Neural progenitor cell (in vitro differentiated cells): ENCODE data around the gene MVB12B. TPM values are rescaled to one million over a fixed set of nuclear protein-coding genes. Genes with fewer than 3 reads are reported as not detected.

Source experiments
- DNase-seq: peaks from one replicate; pipeline ENCODE4 v3.0.0-alpha.2; 2016; ENCODE audit warnings: low spot score
- H2AFZ ChIP-seq: fragments of 200-600 bp; sonication (generic); replicated peaks from 2 replicates; pipeline ENCODE4 v1.6.1; 2016; ENCODE audit warnings: antibody characterized with exemption
- H3F3A ChIP-seq: fragments of 200-600 bp; sonication (generic); 2 replicates; pipeline ENCODE4 v1.6.1; 2016; ENCODE audit warnings: antibody characterized with exemption, low read depth
- H3K27ac ChIP-seq: fragments of 200-600 bp; sonication (generic); 2 replicates; pipeline ENCODE4 v1.5.1; 2016; ENCODE audit warnings: mild to moderate bottlenecking
- H3K27me3 ChIP-seq: fragments of 200-600 bp; sonication (generic); 2 replicates; pipeline ENCODE4 v1.6.1; 2016; ENCODE audit warnings: mild to moderate bottlenecking, moderate library complexity
- H3K36me3 ChIP-seq: fragments of 200-600 bp; sonication (generic); 2 replicates; pipeline ENCODE4 v1.5.1; 2016
- H3K4me1 ChIP-seq: fragments of 200-600 bp; sonication (generic); 2 replicates; pipeline ENCODE4 v1.6.1; 2016; ENCODE audit warnings: mixed run types
- H3K4me2 ChIP-seq: fragments of 200-600 bp; sonication (generic); 2 replicates; pipeline ENCODE4 v1.6.1; 2016
- H3K4me3 ChIP-seq: fragments of 200-600 bp; sonication (generic); 2 replicates; pipeline ENCODE4 v1.5.1; 2016
- H3K79me2 ChIP-seq: fragments of 200-600 bp; sonication (generic); 2 replicates; pipeline ENCODE4 v1.6.1; 2016; ENCODE audit warnings: low read depth
- H3K9ac ChIP-seq: fragments of 200-600 bp; sonication (generic); 2 replicates; pipeline ENCODE4 v1.6.1; 2016
- H3K9me3 ChIP-seq: fragments of 200-600 bp; sonication (generic); 2 replicates; pipeline ENCODE4 v1.5.1; 2016; ENCODE audit warnings: low read depth
- H4K20me1 ChIP-seq: fragments of 200-600 bp; sonication (generic); 2 replicates; pipeline ENCODE4 v1.6.1; 2016; ENCODE audit warnings: low read depth
- H3K27ac Mint-ChIP-seq: 3 replicates; pipeline ENCODE4 v1.8.0; 2021; ENCODE audit warnings: mixed read lengths
- H3K27me3 Mint-ChIP-seq: 2 replicates; pipeline ENCODE4 v1.8.0; 2022; ENCODE audit warnings: low read depth, mild to moderate bottlenecking, inconsistent platforms, moderate library complexity, mixed read lengths; ENCODE audit not compliant: insufficient read depth
- H3K36me3 Mint-ChIP-seq: 3 replicates; pipeline ENCODE4 v1.8.0; 2021; ENCODE audit warnings: mixed read lengths
- H3K4me1 Mint-ChIP-seq: 3 replicates; pipeline ENCODE4 v1.8.0; 2021; ENCODE audit warnings: mixed read lengths
- H3K4me3 Mint-ChIP-seq: 3 replicates; pipeline ENCODE4 v1.8.0; 2021; ENCODE audit warnings: mild to moderate bottlenecking, moderate library complexity, mixed read lengths
- H3K9me3 Mint-ChIP-seq: 3 replicates; pipeline ENCODE4 v1.8.0; 2020; ENCODE audit warnings: mixed read lengths
- EZH2 ChIP-seq: fragments of 200-600 bp; sonication (generic); IDR thresholded peaks from 2 replicates; pipeline ENCODE4 v1.6.1; 2017; ENCODE audit warnings: antibody characterized with exemption, mild to moderate bottlenecking, moderate library complexity
- EZH2phosphoT487 ChIP-seq: fragments of 200-600 bp; sonication (generic); IDR thresholded peaks from 2 replicates; pipeline ENCODE4 v1.6.1; 2017; ENCODE audit warnings: antibody characterized with exemption
- total RNA-seq: library from RNA; depleted of rRNA; stranded (reverse); fragments of >200 nt; gene quantifications from 2 replicates; pipeline ENCODE4 v1.2.3, GENCODE V29; 2015; ENCODE audit warnings: low replicate concordance
- TF ChIP-seq, protein P1 (sequence below): fragments of 200-600 bp; sonication (generic); IDR thresholded peaks from 2 replicates; pipeline ENCODE4 v1.5.1; 2017; ENCODE audit warnings: antibody characterized with exemption, mild to moderate bottlenecking

MVB12B gene
- total RNA-seq, 1 donor from 2014 or later: 16.1 TPM

DNA sequence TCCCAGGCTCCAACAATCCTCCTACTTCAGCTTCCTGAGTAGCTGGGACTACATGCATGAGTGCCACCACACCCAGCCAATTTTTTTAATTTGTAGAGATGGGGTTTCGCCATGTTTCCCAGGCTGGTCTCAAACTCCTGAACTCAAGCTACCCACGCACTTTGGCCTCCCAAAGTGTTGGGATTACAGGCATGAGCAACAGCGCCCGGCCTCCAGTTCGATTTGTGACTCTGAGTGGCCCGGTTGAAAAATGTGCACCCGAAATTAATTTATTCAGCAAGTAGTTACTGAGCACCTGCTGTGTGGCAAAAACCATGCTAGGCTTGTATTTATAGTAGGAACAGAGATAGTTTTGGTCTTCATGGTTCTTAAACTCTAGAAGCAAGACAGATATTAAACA, 58.3 kb downstream of the MVB12B start:
- no peak overlapping the region for H3K4me2 ChIP-seq
- H3K9ac ChIP-seq: no peak overlapping the region
- peaks cover 4% of the 10 kb centered on the region for H3F3A ChIP-seq
- Mint-ChIP-seq H3K27me3 (no peaks in the 10 kb centered on the region), H3K4me3 (no peak overlapping the region), H3K4me1 (peaks cover 17% of the 10 kb centered on the region), H3K27ac (no peak overlapping the region), H3K9me3 (no peaks in the 10 kb centered on the region), H3K36me3 (peaks cover 34% of the 10 kb centered on the region)
- peaks cover 7% of the 10 kb centered on the region for H3K4me1 ChIP-seq
- H2AFZ ChIP-seq: no peak overlapping the region
- H3K4me3 ChIP-seq: no peak overlapping the region
- peaks cover 5% of the 10 kb centered on the region for H4K20me1 ChIP-seq
- no peak for TF ChIP-seq EZH2
- no peak for TF ChIP-seq EZH2phosphoT487
- TF ChIP-seq, protein P1, sequence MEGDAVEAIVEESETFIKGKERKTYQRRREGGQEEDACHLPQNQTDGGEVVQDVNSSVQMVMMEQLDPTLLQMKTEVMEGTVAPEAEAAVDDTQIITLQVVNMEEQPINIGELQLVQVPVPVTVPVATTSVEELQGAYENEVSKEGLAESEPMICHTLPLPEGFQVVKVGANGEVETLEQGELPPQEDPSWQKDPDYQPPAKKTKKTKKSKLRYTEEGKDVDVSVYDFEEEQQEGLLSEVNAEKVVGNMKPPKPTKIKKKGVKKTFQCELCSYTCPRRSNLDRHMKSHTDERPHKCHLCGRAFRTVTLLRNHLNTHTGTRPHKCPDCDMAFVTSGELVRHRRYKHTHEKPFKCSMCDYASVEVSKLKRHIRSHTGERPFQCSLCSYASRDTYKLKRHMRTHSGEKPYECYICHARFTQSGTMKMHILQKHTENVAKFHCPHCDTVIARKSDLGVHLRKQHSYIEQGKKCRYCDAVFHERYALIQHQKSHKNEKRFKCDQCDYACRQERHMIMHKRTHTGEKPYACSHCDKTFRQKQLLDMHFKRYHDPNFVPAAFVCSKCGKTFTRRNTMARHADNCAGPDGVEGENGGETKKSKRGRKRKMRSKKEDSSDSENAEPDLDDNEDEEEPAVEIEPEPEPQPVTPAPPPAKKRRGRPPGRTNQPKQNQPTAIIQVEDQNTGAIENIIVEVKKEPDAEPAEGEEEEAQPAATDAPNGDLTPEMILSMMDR: no peak
- no peak overlapping the region for H3K27ac ChIP-seq
- no peaks in the 10 kb centered on the region for H3K27me3 ChIP-seq
- H3K9me3 ChIP-seq: no peaks in the 10 kb centered on the region
- no peaks in the 10 kb centered on the region for H3K79me2 ChIP-seq
- no peaks in the 10 kb centered on the region for H3K36me3 ChIP-seq
- DNase-seq: no peak

DNA sequence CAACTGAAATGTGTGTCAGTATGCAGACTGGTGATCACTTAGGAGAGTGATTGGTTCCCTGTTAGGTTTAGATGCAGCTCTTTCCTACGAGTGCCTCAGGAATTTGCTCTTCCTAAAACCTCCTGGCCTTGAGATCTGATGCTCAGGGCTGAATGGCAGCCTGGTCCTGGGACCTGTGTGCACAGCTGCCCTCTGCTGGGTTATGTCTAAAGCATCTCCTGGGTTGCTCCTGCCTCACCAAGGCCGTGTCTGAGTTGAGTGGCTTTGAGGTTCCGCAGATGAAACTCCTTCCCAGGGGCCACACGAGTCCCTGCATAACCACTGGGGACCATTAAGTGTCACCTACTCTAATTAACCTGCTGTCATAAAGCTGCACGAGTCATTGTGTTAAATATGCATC, 59.5 kb downstream of the MVB12B start:
- peak; percentile 69 for DNase-seq
- no peak overlapping the region for H3K4me3 ChIP-seq
- Mint-ChIP-seq H3K36me3 (peaks cover 35% of the 10 kb centered on the region), H3K27ac (no peak overlapping the region), H3K4me1 (peaks cover 8% of the 10 kb centered on the region), H3K9me3 (no peaks in the 10 kb centered on the region), H3K27me3 (no peaks in the 10 kb centered on the region), H3K4me3 (no peak overlapping the region)
- TF ChIP-seq EZH2: no peak
- no peak for TF ChIP-seq EZH2phosphoT487
- TF ChIP-seq, protein P1: peak; percentile 57
- H3K27me3 ChIP-seq: no peaks in the 10 kb centered on the region
- no peaks in the 10 kb centered on the region for H3K9me3 ChIP-seq
- H3K27ac ChIP-seq: no peak overlapping the region
- H2AFZ ChIP-seq: no peak overlapping the region
- no peaks in the 10 kb centered on the region for H3K36me3 ChIP-seq
- H3F3A ChIP-seq: no peaks in the 10 kb centered on the region
- H4K20me1 ChIP-seq: no peaks in the 10 kb centered on the region
- H3K4me2 ChIP-seq: no peak overlapping the region
- H3K9ac ChIP-seq: no peak overlapping the region
- no peaks in the 10 kb centered on the region for H3K4me1 ChIP-seq
- H3K79me2 ChIP-seq: no peaks in the 10 kb centered on the region

DNA sequence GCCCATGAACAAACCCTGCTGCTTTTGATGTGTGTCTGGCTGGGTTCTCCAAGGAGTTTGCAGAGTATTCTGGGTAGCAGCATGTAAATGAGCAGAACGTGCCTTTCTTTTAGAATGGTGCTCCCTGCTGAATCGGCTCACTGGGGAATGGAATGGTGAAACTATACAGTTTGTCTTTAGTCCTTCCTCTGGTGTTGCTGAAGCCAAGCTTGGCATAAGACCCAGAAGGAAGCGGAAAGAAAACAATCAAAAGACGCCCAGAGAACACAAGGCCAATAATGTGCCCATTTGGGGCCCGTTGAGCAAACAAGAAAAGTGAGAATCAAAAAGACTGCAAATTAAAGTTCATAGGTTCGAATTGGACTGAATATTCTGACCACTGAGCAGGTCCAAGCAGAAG, 60.1 kb downstream of the MVB12B start:
- no peak overlapping the region for H3K4me3 Mint-ChIP-seq
- H3K27me3 Mint-ChIP-seq: no peaks in the 10 kb centered on the region
- Histone ChIP-seq H3K4me2 (no peak overlapping the region), H3K4me3 (no peak overlapping the region), H3F3A (no peaks in the 10 kb centered on the region), H3K27ac (no peak overlapping the region), H3K79me2 (no peaks in the 10 kb centered on the region), H3K4me1 (no peaks in the 10 kb centered on the region), H4K20me1 (peaks cover 4% of the 10 kb centered on the region), H3K9ac (no peak overlapping the region), H3K27me3 (no peaks in the 10 kb centered on the region), H3K9me3 (no peaks in the 10 kb centered on the region), H3K36me3 (no peaks in the 10 kb centered on the region), H2AFZ (no peak overlapping the region)
- no peaks in the 10 kb centered on the region for H3K9me3 Mint-ChIP-seq
- peaks cover 40% of the 10 kb centered on the region for H3K36me3 Mint-ChIP-seq
- TF ChIP-seq, protein P1: no peak
- TF ChIP-seq EZH2phosphoT487 (no peak), EZH2 (no peak)
- H3K4me1 Mint-ChIP-seq: peaks cover 10% of the 10 kb centered on the region
- H3K27ac Mint-ChIP-seq: no peak overlapping the region
- DNase-seq: no peak
